Astrocyte of the cerebellum (primary cell): Measurements from ENCODE around the gene PLA2G15.

Experiments
- DNase-seq: peaks from one replicate; pipeline ENCODE4 v3.0.0-alpha.2; 2011; ENCODE audit warnings: low read depth
- H3K4me3 ChIP-seq: 2 replicates; pipeline ENCODE4 v1.5.1; 2011; ENCODE audit warnings: mild to moderate bottlenecking, low read depth, low read length, moderate library complexity
- in situ Hi-C: cut with HindIII; loops from 2 replicates; pipeline ENCODE4 v1.10.0; 2017; ENCODE audit warnings: low sequenced_read_pairs
- TF ChIP-seq, protein P1 (sequence below): IDR thresholded peaks from 2 replicates; pipeline ENCODE4 v1.5.1; 2012; ENCODE audit warnings: low read length, low read depth, moderate library complexity, mild to moderate bottlenecking; ENCODE audit errors: missing control alignments

Gene PLA2G15

DNA sequence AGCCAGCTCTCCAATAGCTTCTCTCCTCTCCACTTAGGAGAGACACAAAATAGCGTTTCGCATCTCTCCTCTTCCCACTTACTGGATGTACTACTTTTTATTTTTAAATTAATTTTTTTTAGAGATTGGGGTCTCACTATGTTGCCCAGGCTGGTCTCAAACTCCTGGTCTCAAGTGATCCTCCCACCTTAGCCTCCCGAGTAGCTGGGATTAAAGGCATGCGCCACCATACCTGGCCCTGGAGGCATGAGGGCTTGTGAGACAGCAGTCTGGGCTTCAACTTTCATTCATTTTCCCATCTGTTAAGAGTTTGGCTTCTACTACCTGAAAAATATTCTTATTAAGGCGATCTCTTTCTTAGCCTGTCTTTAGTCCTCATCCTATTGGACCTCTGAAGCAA lies 47.3 kb downstream of the PLA2G15 start:
- TF ChIP-seq, protein P1, sequence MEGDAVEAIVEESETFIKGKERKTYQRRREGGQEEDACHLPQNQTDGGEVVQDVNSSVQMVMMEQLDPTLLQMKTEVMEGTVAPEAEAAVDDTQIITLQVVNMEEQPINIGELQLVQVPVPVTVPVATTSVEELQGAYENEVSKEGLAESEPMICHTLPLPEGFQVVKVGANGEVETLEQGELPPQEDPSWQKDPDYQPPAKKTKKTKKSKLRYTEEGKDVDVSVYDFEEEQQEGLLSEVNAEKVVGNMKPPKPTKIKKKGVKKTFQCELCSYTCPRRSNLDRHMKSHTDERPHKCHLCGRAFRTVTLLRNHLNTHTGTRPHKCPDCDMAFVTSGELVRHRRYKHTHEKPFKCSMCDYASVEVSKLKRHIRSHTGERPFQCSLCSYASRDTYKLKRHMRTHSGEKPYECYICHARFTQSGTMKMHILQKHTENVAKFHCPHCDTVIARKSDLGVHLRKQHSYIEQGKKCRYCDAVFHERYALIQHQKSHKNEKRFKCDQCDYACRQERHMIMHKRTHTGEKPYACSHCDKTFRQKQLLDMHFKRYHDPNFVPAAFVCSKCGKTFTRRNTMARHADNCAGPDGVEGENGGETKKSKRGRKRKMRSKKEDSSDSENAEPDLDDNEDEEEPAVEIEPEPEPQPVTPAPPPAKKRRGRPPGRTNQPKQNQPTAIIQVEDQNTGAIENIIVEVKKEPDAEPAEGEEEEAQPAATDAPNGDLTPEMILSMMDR, result no peak
- in situ Hi-C loops, result no loop called here
- DNase-seq, result no peak
- H3K4me3 ChIP-seq, result no peak overlapping the region

DNA sequence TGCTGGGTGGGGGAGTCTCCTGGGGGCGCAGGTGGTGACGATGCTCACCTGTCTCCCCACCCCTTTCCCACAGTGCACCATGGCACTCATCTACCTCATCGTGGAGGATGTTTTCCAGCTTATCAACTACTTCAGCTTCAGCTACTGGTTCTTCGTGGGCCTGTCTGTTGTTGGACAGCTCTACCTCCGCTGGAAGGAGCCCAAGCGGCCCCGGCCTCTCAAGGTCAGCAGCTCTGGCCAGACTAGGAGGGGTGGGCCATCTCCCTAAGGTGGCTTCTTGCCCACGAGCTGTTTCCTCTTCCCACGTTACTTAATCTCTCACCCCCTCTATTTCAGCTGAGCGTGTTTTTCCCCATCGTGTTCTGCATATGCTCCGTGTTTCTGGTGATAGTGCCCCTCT lies 51.1 kb downstream of the PLA2G15 start:
- DNase-seq, result no peak
- no peak overlapping the region for H3K4me3 ChIP-seq
- in situ Hi-C loops, result no loop called here
- TF ChIP-seq, protein P1, result no peak

DNA sequence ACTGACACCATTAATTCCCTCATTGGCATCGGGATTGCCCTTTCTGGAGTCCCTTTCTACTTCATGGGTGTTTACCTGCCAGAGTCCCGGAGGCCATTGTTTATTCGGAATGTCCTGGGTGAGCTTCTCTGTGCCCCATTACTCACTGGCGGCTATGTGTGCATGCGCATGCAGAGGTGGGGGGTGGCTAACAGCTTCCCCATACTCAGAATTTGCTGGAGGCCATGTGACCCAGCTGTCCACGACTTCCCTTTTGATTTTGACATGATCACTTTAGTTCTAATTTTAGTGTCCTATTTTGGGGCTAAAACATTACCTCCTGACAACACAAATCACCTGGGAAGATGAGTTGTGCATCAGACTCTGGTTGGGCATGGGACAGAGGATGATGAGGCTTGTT lies 51.5 kb downstream of the PLA2G15 start:
- no peak for DNase-seq
- H3K4me3 ChIP-seq, result no peak overlapping the region
- TF ChIP-seq, protein P1, result no peak
- in situ Hi-C loops, result no loop called here

DNA sequence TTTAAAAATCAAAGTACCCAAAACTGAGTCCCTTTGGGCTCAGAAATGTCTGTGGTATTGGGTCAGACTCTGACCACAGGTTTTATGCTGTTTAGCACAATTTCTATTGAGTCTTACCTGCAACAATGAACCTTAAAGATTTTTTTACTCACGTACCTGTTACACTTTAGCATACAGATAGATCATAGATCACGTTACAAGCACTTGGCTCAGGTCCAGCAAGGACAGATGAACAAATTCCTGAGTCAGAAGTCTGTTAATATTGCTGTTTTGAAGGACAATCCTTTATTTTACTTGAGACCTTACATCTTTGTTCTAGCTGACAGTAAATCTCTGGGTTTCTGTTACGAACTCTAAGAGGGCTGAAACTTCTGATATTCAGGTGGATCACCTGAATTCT lies 52.7 kb downstream of the PLA2G15 start:
- in situ Hi-C loops, result no loop called here
- TF ChIP-seq, protein P1, result no peak
- no peak for DNase-seq
- H3K4me3 ChIP-seq, result no peak overlapping the region

DNA sequence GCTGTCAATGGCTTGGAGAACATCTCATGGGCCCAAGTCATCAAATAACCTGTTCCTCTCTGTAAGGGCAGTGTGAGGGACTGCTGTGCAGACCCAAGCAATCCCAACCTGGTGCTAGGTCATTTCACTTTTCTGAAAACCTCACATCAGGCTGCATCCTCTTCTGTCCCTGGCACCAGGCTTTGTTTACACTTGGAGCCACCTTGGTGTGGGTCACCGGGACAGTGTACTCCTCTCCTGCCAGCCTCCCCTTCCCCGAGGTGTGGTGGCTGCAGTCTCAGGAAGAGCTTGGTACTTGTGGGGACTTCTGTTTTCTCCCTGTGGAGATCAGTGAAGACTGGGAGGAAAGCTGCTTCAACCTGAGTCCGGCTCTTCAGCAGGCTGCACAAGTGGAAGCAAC lies 53.1 kb downstream of the PLA2G15 start:
- TF ChIP-seq, protein P1, result no peak
- in situ Hi-C loops, result no loop called here
- no peak overlapping the region for H3K4me3 ChIP-seq
- no peak for DNase-seq

DNA sequence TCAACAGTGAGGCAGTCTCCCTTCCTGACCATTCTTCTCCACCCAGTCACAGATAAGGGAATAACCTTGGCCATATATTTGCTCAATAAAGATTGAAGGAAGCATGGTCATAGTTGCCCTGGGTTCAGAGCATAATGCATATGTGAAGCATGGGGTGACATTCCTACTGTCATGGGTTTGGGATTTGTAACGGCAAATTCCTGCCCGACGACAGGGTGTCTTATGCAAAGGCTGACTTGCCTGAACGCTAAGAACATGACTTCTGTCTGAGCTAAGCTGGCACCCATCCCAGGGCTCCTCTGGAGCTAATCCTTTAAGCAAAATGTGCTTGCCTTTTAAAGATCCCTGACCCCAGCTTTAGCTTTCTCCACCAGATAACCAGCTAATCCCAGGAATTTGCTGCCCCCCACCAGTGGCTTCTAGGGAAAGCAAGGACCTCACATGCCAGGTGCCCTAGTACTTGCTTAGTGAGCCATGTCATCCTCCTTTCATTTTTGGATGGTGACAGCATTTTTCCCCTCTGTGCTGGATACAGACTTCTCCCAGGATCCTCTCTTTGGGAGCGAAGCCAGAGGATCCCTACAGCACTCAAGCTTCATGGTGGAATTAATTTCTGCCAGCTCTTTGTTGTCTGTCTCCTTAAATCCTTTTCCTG lies 53.9 kb downstream of the PLA2G15 start:
- TF ChIP-seq, protein P1, result no peak
- in situ Hi-C loops, result no loop called here
- DNase-seq, result no peak

More for the DNA sequence above, 53.9 kb downstream of the PLA2G15 start:
- H3K4me3 ChIP-seq, result no peak overlapping the region
